Measurements from ENCODE around the gene CEP20. TPM values are rescaled to one million over a fixed set of nuclear protein-coding genes. Genes with fewer than 3 reads are reported as not detected.
"Not testable (repeated sequence)": the region's sequence is repeated elsewhere in the genome, so short reads cannot be mapped to it uniquely, and the experiment has no call there.

CEP20 gene
- 10 to 100 TPM; 38.7 to 97.5 TPM for total RNA-seq

GRCh38 chr16:15888072-15888976 is at the start of gene CEP20:
CEP20 (minus strand) TSS chr16:15888603; CDS start chr16:15888585, 18 bp downstream.
- DNase-seq (ENCODE audit: low spot score in 2 of 2) (peak; percentile 99), ATAC-seq (peak; percentile 99)
- H3K36me3 Mint-ChIP-seq, result peaks cover 6 to 13% of the 10 kb centered on the region in 2 donors
- no peaks in the 10 kb centered on the region for H3K9me3 Mint-ChIP-seq
- peak within 1 kb of the TSS; percentile 93 to 99 for H3K27ac Mint-ChIP-seq

- DNase-seq (ENCODE audit: low spot score in 2 of 2); H3K27ac Mint-ChIP-seq; H3K9me3 Mint-ChIP-seq; ATAC-seq; H3K36me3 Mint-ChIP-seq: not testable (repeated sequence)
Observed at GRCh38 chr16:15936809-15937208, 48.4 kb upstream of the CEP20 start.

- ATAC-seq, result no peak
- no peak overlapping the region for H3K27ac Mint-ChIP-seq
- H3K36me3 Mint-ChIP-seq, result no peaks in the 10 kb centered on the region
- H3K9me3 Mint-ChIP-seq, result no peaks in the 10 kb centered on the region
- DNase-seq (ENCODE audit: low spot score in 2 of 2), result no peak
Observed at GRCh38 chr16:15934991-15935390, 46.6 kb upstream of the CEP20 start.

GRCh38 chr16:15933781-15934180 is 45.4 kb upstream of the CEP20 start:
- no peaks in the 10 kb centered on the region for H3K9me3 Mint-ChIP-seq
- no peaks in the 10 kb centered on the region for H3K36me3 Mint-ChIP-seq
- ATAC-seq, result no peak
- no peak for DNase-seq (ENCODE audit: low spot score in 2 of 2)
- no peak overlapping the region for H3K27ac Mint-ChIP-seq

- no peaks in the 10 kb centered on the region for H3K9me3 Mint-ChIP-seq
- ATAC-seq (no peak), DNase-seq (ENCODE audit: low spot score in 2 of 2) (no peak)
- no peak overlapping the region for H3K27ac Mint-ChIP-seq
- no peaks in the 10 kb centered on the region for H3K36me3 Mint-ChIP-seq
Observed at GRCh38 chr16:15932939-15933338, 44.5 kb upstream of the CEP20 start.

- Mint-ChIP-seq H3K36me3 (no peaks in the 10 kb centered on the region), H3K9me3 (no peaks in the 10 kb centered on the region)
Observed at GRCh38 chr16:15928261-15929104, 40.1 kb upstream of the CEP20 start.

GRCh38 chr16:15925631-15926030 is 37.2 kb upstream of the CEP20 start:
- no peaks in the 10 kb centered on the region for H3K9me3 Mint-ChIP-seq
- ATAC-seq, result no peak
- no peaks in the 10 kb centered on the region for H3K36me3 Mint-ChIP-seq

More at GRCh38 chr16:15928261-15929104, 40.1 kb upstream of the CEP20 start:
- no peak for ATAC-seq
- no peak overlapping the region for H3K27ac Mint-ChIP-seq
- no peak for DNase-seq (ENCODE audit: low spot score in 2 of 2)

GRCh38 chr16:15924996-15925395 is 36.6 kb upstream of the CEP20 start:
- ATAC-seq (no peak), DNase-seq (ENCODE audit: low spot score in 2 of 2) (no peak)
- no peak overlapping the region for H3K27ac Mint-ChIP-seq
- no peaks in the 10 kb centered on the region for H3K36me3 Mint-ChIP-seq
- H3K9me3 Mint-ChIP-seq, result no peaks in the 10 kb centered on the region

More at GRCh38 chr16:15925631-15926030, 37.2 kb upstream of the CEP20 start:
- H3K27ac Mint-ChIP-seq, result no peak overlapping the region
- no peak for DNase-seq (ENCODE audit: low spot score in 2 of 2)

- Mint-ChIP-seq H3K9me3 (peaks cover 0 to 7% of the 10 kb centered on the region in 2 donors), H3K36me3 (no peaks in the 10 kb centered on the region), H3K27ac (no peak overlapping the region)
- DNase-seq (ENCODE audit: low spot score in 2 of 2) (no peak), ATAC-seq (no peak)
Observed at GRCh38 chr16:15919331-15919730, 30.9 kb upstream of the CEP20 start.

GRCh38 chr16:15918314-15918713 is 29.9 kb upstream of the CEP20 start:
- H3K27ac Mint-ChIP-seq; DNase-seq (ENCODE audit: low spot score in 2 of 2); H3K36me3 Mint-ChIP-seq; H3K9me3 Mint-ChIP-seq; ATAC-seq: not testable (repeated sequence)

GRCh38 chr16:15916323-15916722 is 27.9 kb upstream of the CEP20 start:
- Mint-ChIP-seq H3K9me3 (peaks cover 0 to 7% of the 10 kb centered on the region in 2 donors), H3K27ac (no peak overlapping the region), H3K36me3 (no peaks in the 10 kb centered on the region)
- no peak for DNase-seq (ENCODE audit: low spot score in 2 of 2)
- no peak for ATAC-seq

- DNase-seq (ENCODE audit: low spot score in 2 of 2), result no peak
- ATAC-seq, result peak; percentile 33 to 90
- Mint-ChIP-seq H3K9me3 (peaks cover 0 to 7% of the 10 kb centered on the region in 2 donors), H3K36me3 (no peaks in the 10 kb centered on the region), H3K27ac (no peak overlapping the region)
Observed at GRCh38 chr16:15915555-15916081, 27.2 kb upstream of the CEP20 start.

- H3K27ac Mint-ChIP-seq, result peak overlapping the region; percentile 88 to 96
- H3K36me3 Mint-ChIP-seq, result no peaks in the 10 kb centered on the region
- peaks cover 0 to 7% of the 10 kb centered on the region in 2 donors for H3K9me3 Mint-ChIP-seq
- ATAC-seq (no peak), DNase-seq (ENCODE audit: low spot score in 2 of 2) (no peak)
Observed at GRCh38 chr16:15913046-15913698, 24.8 kb upstream of the CEP20 start.

- Mint-ChIP-seq H3K36me3 (no peaks in the 10 kb centered on the region), H3K27ac (peak overlapping the region in 1 of 2 donors; percentile 1), H3K9me3 (peaks cover 0 to 12% of the 10 kb centered on the region in 2 donors)
- DNase-seq (ENCODE audit: low spot score in 2 of 2) (no peak), ATAC-seq (no peak)
Observed at GRCh38 chr16:15911198-15911597, 22.8 kb upstream of the CEP20 start.

- Mint-ChIP-seq H3K27ac (peak overlapping the region in 1 of 2 donors; percentile 81), H3K9me3 (peaks cover 0 to 8% of the 10 kb centered on the region in 2 donors), H3K36me3 (no peaks in the 10 kb centered on the region)
- peak; percentile 88 to 92 for ATAC-seq
- peak in 1 of 2 donors; percentile 60 for DNase-seq (ENCODE audit: low spot score in 2 of 2)
Observed at GRCh38 chr16:15907863-15908478, 19.6 kb upstream of the CEP20 start.

GRCh38 chr16:15906439-15906838 is 18.0 kb upstream of the CEP20 start:
- H3K36me3 Mint-ChIP-seq, result no peaks in the 10 kb centered on the region
- ATAC-seq, result no peak
- DNase-seq (ENCODE audit: low spot score in 2 of 2), result no peak
- H3K27ac Mint-ChIP-seq, result no peak overlapping the region
- peaks cover 0 to 8% of the 10 kb centered on the region in 2 donors for H3K9me3 Mint-ChIP-seq

Data from activated naive CD4-positive, alpha-beta T cell treated with anti-CD3 and anti-CD28 coated beads, Interleukin-2, amount 50 U/mL, for 72 hours (primary cell).